MV-4-11 (cell line): ENCODE measurements around the gene THADA.
A peak's percentile ranks its signal among the peaks of the same experiment; 100 is the strongest.

ENCODE experiments used
- DNase-seq: peaks from one replicate; lab custom pipeline; 2025; lab: John Stamatoyannopoulos, UW

THADA gene

GRCh38 chr2:43384143-43384542, 211.7 kb downstream of the THADA start:
- no peak for DNase-seq

GRCh38 chr2:43383533-43383932, 212.3 kb downstream of the THADA start:
- peak; percentile 60 for DNase-seq

DNA sequence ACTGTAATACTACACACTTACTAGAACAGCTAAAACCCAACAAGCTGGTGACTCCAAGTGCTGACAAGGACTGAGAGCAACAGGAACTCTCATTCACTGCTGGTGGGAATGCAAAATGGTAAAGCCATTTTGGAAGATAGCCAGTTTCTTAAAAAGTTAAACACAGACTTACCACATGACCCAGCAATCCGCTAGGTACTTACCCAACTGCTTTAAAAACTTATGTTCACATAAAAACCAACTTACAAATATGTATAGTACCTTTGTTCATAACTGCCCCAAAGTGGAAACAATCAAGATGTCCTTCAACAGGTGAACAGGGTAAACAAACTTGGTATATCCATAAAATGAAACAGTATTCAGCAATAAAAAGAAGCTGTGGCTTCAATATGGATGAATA, 216.3 kb downstream of the THADA start:
- no peak for DNase-seq

DNA sequence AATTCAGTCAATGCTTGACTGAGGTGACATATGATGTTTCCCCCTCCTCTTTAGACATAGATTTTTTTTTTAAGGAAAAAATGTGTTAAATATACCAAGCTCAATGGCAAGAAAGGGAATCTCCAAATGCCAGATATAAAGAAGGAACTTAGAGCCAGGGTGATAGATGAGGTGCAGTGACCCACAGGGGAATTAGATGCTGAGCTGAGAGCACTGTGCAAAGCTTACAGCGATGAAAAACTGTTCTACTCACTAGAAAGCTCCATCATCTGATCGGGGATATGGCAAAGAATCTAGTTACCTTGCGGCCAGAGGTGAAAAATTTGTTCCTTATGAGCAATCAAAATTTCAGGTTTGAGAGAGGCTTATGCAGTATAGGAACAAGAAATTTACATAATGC, 218.5 kb downstream of the THADA start:
- DNase-seq, result no peak

DNA sequence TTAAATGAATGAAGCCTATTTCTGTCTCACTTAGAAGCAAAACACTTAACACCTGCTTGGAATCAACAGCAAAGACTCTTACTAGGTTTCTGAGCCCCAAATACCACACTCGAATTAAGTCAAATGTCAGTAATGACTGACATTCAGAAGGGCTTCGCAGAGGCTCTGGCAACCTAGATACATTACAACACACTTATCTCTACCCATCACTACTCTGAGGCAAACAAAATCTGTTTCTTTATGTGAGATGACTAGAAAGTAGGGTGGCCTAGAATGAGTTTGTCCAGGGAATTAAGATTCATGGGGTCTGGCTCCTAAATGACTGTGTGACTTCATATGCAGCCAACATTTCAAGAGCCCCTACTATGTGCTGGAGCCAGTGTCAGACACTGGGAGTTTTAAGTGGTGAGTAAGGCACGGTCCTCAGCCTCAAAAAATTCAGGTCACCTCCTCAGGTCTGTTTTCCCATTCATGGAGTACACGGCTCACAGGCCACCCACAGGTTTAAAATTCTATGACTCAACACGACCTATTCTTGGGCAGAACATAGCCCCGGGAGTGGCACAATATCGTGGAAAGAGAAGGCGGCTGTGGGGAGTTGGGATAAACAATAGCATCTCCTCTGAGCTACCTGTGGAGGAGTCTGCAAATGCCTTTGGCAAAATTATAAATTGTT, 219.2 kb downstream of the THADA start:
- no peak for DNase-seq

DNA sequence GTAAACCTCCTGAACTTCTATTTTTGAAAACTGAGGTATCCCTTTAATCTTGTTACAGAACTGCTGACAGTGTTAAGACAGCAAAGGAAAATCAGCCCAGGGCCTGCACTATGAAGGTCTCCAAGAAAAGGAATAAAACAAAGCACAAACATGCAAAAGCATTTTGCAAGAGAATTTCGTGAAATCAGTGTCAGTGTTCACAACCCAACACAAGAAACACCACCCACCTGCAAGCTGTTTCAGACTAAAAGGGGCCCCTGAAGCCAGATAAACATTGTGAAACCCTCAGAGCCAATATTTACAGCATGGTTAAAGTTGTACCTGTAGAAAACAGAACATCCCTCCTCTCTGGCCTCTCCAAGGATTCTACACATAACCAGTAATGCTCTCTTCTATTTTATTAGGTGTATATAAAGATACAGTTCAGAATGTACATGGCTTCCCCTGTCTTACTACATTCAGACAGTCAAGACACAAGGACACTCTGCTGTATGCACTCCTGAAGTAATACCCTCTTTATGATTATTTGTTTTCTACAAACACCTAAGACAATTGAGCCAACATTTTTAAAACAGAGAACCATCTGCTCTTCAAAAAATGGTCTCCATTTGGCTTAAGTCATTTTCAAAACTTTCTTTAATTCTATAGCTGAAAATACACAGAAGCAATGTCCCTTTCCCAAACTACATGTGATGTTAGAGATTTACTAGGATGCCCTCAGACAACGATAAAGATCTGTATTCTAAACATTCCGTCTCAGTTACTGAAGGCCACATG, 219.9 kb downstream of the THADA start:
- no peak for DNase-seq

GRCh38 chr2:43372416-43373081, 223.3 kb downstream of the THADA start:
- DNase-seq, result no peak

GRCh38 chr2:43370705-43371104, 225.1 kb downstream of the THADA start:
- no peak for DNase-seq

DNA sequence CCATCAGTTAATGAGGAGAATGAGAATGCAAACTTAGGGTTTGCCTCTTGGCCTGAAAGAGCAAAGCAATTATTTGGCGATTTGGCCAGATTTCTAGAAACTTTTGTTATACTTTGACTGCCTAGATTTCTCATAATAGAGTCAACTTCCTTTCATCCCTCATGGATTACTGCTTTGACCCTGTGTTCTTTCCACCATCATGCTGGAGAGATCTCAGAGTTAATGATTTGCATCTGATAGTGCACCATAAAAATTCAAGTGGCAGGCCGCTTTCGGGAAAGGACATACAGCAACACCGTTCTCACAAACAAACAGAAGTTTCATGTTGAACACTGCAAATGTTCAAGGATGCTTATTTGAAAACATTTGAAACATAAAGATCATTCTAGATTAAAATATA, 225.7 kb downstream of the THADA start:
- DNase-seq, result no peak

DNA sequence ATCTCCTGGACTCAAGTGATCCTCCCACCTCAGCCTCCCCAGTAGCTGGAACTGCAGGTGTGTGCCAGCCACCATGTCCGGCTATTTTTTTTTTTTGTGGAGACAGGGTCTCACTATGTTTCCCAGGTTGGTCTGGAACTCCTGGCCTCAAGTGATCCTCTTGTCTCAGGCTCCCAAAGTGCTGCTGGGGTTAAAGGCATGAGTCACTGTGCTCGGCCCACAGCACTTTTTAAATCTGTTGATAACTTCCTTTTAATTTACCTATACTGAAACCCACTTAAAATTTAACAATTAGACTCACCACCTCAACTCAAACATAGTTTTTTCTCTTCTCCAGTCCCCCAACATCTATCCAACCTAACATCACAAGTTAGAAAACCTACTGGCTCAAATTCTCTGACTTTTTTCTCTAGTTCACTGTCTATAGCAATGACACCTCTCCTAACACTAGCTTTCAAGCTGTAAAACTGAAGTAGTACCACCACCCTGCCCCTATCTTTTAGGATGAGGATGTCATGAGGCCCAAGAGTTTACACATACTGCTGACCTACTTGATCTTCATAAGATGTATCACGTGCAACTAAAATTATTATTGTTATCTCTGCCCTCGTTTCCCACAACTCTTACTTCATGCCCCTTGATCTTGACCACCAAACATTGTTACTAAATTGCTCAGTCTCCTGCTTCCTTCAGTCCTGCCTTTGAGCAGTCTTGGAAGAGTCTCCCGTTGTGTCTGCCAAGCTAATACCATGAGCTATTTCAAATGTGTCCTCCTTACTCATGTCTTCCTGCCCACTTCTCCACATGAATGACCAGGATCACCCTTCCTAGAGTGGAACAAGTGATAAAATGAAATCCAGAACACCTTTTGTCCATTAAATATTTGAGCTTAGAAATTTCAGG, 227.1 kb downstream of the THADA start:
- DNase-seq, result peak; percentile 4

- peak; percentile 87 for DNase-seq
These were observed 228.6 kb downstream of the THADA start for GRCh38 chr2:43367012-43367782.

GRCh38 chr2:43363120-43363519, 232.7 kb downstream of the THADA start:
- no peak for DNase-seq

- DNase-seq, result peak; percentile 54
These were observed 234.6 kb downstream of the THADA start for GRCh38 chr2:43361286-43361685.

GRCh38 chr2:43360137-43360536, 235.7 kb downstream of the THADA start:
- no peak for DNase-seq

DNA sequence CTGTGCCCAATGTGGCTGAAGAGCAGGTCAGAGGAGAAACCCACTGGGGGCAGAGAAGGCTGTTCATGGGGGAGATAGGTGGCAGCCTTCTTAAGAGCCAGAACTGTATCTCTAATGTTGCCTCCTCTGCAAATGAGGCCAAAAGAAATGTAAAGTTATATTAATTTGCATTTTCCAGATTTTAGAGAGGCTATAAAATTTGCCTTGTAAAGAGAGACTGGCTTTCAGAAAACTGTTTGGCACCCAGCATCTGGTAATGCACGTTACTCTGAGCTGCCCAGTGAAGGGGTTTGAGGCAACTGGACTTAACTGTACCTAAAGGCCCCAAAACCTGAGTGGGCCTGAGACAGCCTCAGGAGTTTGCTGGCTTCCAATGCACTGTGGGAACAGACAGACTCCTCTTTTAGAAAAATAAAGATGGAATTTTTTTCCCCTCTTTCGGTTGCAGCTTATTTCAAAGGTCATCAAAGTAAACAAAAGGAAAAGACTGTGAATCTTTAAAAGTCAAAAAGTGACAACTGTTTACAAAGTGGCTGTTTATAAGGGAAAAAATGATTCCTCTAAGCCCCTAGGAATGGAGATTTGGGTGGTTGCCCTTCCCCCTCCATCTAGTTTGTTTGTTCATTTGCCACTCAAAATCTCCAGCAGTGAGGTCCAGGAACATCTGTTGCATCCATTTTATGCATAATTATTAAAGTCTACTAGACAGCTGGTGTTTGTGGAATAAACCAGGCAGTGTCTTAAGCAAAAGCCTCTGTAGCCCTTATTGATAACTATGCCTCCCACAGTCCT, 237.2 kb downstream of the THADA start:
- DNase-seq, result no peak

DNA sequence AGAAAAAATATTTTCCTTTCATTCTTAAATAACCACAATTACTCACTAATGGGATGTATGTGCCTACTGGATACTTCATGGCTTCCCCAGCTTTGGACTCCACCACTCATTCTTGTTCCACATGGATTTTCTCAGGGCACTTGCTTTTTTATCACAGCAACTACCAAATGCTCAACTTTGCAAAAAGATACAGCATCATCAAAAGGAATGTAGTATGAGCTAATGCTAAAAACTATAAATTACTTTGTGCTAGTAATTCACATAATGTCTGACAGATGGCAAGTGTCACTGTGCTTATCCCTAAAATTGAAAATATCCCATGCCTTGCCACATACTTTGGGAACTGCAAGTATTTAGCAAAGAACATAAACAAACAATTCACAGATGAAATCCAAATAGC, 239.1 kb downstream of the THADA start:
- DNase-seq, result no peak

GRCh38 chr2:43355399-43355798, 240.4 kb downstream of the THADA start:
- DNase-seq, result no peak

DNA sequence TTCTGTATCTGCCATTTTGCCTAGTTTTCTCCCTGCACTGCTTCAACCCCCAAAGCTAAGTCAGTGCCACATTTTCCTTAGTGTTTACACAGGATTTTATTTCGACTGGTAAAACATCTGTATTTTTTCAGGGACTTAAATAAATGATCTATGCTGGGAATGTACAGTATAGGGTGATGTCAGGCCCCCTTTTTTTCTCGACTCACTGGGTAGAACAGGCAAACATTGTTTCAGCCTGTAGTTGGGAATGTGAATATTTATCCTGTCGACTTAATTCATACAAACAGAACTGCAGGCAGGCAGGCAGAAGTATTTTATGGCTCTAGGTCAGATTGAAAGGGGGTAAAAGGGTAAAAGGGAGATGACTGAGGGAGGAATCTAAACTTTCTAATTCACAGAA, 245.9 kb downstream of the THADA start:
- no peak for DNase-seq

DNA sequence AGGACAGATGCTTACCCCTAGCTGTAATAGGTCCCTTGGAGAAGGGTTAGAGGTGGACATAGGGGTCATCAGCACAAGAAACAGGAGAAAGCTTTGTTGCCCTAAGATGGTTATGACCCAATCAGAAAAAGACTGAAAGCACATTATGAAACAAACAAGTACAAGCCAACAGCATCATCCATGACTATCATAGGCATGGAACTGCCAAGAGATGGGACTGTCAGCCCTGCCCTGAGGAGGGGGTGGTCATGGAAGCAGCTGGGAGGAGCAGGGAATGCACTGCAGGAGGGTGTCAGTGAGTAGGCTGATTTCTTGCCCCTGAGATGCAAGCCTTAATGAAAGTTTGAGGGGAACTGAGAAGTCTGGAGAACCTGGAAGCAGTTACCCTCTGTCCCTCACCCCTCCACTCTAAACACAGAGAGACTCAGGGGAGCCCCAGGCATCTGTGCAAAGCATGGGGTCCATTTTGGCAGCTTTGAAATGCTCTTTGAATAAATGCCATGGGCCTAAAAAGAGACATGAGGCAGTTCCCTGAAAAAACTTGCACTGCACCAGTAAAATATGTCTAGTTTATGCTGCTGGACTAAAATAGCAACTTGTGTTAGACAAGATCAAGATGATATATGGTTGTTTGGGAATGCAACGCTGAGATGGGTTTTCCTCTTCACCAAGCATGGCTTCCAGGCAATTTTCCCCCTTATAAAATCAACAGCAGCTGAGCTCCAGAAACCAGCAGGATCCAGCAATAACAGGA, 246.8 kb downstream of the THADA start:
- no peak for DNase-seq

DNA sequence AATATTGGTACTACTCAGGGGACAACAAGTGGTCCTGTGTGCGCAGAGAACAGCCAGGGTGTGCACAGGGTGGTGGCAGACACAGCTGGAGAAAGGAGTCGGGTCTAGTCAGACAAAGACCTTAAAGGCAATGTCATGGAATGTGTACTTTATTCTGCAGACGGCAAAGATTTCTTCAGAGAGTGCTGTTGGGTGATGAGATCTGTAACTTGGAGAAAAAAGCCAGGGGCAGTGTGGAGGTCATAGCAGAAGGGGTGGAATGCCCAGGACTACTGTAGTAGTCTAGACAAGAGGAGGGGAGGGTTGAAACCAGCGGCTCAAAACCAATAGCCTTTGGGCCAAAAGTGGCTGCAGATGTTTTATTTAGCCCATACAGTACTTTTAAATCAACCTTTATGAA, 248.1 kb downstream of the THADA start:
- no peak for DNase-seq
